GM13977 (cell line): ENCODE data around the gene PLGRKT.
"Not testable (repeated sequence)": the region's sequence is repeated elsewhere in the genome, so short reads cannot be mapped to it uniquely, and the experiment has no call there.

ENCODE experiments used
- DNase-seq: peaks from one replicate; pipeline ENCODE4 v3.0.0; 2012; ENCODE audit warnings: low spot score
- in situ Hi-C: fragments of 300-500 bp; cut with MboI; formaldehyde crosslinking; loops from one replicate; pipeline ENCODE4 v1.12.0; 2022; ENCODE audit warnings: low sequenced_read_pairs, low pct_unique_long_range_greater_than_20kb, mixed read lengths, inconsistent platforms; ENCODE audit not compliant: unreplicated experiment
- TF ChIP-seq, protein P1 (sequence below): IDR thresholded peaks from 2 replicates; pipeline ENCODE4 v1.5.1; 2012; ENCODE audit warnings: mild to moderate bottlenecking, control low read depth; ENCODE audit not compliant: insufficient read depth; ENCODE audit errors: extremely low read depth, missing control alignments

The PLGRKT gene

GRCh38 chr9:5336688-5337087, 101.0 kb downstream of the PLGRKT start:
- no peak for DNase-seq
- in situ Hi-C loops = no loop called here
- TF ChIP-seq, protein P1, sequence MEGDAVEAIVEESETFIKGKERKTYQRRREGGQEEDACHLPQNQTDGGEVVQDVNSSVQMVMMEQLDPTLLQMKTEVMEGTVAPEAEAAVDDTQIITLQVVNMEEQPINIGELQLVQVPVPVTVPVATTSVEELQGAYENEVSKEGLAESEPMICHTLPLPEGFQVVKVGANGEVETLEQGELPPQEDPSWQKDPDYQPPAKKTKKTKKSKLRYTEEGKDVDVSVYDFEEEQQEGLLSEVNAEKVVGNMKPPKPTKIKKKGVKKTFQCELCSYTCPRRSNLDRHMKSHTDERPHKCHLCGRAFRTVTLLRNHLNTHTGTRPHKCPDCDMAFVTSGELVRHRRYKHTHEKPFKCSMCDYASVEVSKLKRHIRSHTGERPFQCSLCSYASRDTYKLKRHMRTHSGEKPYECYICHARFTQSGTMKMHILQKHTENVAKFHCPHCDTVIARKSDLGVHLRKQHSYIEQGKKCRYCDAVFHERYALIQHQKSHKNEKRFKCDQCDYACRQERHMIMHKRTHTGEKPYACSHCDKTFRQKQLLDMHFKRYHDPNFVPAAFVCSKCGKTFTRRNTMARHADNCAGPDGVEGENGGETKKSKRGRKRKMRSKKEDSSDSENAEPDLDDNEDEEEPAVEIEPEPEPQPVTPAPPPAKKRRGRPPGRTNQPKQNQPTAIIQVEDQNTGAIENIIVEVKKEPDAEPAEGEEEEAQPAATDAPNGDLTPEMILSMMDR = no peak

DNA sequence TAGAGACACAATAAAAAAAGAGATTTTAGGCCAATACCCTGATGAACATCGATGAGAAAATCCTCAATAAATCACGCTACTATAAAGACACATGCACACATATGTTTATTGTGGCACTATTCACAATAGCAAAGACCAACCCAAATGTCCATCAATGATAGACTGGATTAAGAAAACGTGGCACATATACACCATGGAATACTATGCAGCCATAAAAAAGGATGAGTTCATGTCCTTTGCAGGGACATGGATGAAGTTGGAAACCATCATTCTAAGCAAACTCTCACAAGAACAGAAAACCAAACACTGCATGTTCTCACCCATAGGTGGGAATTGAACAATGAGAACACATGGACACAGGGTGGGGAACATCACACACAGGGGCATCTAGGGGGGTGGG, 106.4 kb downstream of the PLGRKT start:
- DNase-seq, in situ Hi-C loops: not testable (repeated sequence)

DNA sequence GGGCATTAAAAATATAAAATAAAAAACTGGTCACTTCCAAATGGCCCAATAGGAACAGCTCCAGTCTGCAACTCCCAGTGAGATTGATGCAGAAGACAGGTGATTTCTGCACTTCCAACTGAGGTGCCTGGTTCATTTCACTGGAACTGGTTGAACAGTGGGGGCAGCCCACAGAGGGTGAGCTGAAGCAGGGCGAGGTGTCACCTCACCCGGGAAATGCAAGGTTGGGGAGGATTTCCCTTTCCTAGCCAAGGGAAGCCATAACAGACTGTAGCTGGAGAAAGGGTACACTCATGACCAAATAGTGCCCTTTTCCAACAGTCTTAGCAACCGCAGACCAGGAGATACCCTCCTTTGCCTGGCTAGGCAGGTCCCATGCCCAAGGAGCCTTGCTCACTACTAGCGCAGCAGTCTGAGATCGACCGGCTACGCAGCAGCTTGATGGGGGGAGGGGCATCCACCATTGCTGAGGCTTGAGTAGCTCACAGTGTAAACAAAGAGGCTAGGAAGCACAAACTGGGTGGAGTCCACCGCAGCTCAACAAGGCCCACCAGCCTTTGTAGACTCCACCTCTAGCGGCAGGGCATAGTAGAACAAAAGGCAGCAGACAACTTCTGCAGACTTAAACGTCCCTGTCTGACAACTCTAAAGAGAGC, 110.7 kb downstream of the PLGRKT start:
- in situ Hi-C loops = no loop called here
- DNase-seq = no peak
- TF ChIP-seq, protein P1 = no peak

DNA sequence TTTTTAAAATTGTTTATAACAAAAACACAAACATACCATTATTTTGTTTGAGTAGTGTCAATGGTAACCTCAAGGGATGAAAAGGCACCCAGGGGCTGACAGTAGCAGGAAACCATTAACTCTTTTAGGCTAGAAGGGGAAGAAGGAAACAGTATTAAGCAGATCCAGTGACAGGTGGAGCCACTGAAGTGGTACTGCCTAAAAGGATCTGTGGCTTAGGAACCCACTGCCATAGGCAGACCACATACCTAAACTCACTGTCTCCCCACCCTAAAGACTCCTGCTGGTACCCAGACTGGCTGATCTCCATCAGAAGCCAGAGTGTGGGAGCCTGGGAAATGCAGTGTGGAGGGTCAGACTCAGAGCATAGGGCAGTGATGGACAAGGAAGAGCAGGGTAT, 111.5 kb downstream of the PLGRKT start:
- TF ChIP-seq, protein P1 = no peak
- DNase-seq = no peak
- in situ Hi-C loops = no loop called here

DNA sequence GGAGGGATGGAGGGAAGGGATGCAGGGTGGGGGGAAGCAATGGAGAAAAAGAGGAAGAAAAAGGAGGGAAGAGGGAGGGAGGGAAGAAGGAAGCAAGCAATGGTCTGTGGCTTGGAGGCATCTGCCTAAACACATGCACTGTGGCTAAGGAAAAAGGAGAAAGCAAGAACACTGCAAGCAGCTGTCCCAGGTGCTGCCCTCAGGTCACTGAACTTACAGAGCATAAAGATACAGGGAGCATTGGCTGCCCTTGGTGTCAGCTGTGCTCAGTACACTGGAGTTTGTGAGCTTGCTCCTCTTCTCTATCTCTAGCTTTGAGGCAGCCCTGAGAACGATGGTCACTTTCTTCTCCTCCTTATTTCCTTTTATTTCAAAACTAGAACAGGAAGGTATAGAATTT, 116.1 kb downstream of the PLGRKT start:
- in situ Hi-C loops, DNase-seq: not testable (repeated sequence)

GRCh38 chr9:5321058-5321457, 116.7 kb downstream of the PLGRKT start:
- peak; percentile 14 for DNase-seq
- TF ChIP-seq, protein P1 = peak; percentile 8
- in situ Hi-C loops = no loop called here

GRCh38 chr9:5316406-5316805, 121.3 kb downstream of the PLGRKT start:
- DNase-seq, in situ Hi-C loops: not testable (repeated sequence)

GRCh38 chr9:5315187-5315923, 122.4 kb downstream of the PLGRKT start:
- TF ChIP-seq, protein P1 = no peak
- in situ Hi-C loops = no loop called here
- DNase-seq = no peak
